GM19099 (cell line): ENCODE measurements around the gene TMEM132C.

Experiments
- POLR2A ChIP-seq: IDR thresholded peaks from 3 replicates; pipeline ENCODE4 v1.6.1; 2011; ENCODE audit warnings: low read depth; ENCODE audit not compliant: insufficient read length; ENCODE audit errors: extremely low read depth

The TMEM132C gene

DNA sequence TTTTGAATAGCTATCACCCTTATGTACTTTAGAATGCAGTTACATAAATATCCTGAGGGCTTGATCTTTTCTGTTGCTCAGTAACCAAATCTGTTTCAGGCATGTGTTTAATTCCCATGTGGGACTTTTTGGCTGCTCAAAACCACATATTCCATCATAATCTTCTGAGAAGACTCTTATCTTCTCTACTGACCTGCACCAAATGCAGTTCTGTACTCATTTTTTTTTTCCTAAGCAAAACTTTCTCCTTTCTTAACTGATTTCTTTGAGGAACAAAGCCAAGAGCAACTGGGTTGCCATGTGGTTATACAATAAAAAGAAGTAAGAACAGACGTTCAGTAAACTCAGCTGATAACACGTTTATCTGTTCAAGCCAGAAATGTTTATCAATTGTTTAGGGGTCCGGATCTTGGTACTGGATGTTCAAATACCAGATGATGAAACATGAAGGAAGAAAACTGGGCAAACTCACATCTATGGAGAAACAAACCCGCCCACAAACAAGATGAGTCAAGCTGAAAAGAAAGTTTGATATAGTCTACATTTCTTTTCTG, 50.1 kb downstream of the TMEM132C start:
- TF ChIP-seq POLR2A, result no peak

DNA sequence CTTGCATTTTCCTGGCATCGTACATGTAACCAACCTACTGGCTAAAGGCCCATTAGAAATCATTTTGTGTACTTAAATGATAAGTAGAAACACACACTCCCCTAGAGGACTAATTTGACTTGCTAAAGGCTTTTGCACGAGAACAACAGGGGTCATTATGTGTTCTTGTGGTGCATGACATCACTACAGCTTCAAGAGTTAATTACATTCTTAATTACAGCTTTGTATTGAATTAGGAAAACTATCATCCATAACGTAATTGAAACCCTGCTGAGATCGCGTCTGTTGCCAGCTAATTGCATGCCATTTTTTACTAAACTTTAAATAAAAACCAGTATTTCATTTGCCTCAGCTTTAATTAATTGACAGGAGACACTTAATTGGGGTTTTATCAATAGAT, 51.4 kb downstream of the TMEM132C start:
- TF ChIP-seq POLR2A, result no peak

DNA sequence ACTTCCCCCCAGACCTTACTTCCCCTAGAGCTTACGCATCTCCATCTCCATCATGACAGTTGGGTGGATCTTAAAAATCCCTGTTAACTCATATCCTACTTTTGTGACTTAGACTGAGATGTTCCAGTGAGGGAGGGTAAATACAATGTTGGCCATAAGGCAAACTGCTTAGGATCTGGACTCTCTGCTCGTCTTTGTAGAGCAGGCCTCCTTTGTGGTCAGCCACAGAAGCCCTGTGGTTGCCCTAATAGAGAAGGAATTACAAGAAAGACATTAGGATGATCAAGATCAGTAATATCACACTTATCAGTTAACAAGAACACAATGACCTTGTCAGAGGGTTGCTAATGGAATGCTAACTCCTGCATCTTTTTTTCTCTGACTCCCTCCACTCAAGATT, 52.0 kb downstream of the TMEM132C start:
- no peak for TF ChIP-seq POLR2A

DNA sequence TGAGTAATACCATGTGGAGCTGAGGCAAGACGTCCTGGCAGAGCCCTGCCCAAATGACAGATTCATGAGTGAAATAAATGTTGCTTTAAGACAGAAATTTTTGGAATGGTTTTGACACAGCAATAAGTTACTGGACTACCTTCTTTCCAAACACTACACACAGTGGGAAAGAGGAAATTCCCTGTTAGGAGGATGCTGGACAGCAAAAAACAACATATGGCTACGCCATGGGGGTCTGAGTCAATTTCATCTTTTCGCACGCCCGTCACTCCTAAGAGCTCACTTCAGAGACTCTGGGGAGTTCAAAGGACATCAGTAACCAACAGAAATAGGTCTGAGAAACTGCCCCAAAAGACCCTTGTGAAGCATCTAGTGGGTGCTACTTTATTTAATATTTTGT, 55.4 kb downstream of the TMEM132C start:
- no peak for TF ChIP-seq POLR2A

DNA sequence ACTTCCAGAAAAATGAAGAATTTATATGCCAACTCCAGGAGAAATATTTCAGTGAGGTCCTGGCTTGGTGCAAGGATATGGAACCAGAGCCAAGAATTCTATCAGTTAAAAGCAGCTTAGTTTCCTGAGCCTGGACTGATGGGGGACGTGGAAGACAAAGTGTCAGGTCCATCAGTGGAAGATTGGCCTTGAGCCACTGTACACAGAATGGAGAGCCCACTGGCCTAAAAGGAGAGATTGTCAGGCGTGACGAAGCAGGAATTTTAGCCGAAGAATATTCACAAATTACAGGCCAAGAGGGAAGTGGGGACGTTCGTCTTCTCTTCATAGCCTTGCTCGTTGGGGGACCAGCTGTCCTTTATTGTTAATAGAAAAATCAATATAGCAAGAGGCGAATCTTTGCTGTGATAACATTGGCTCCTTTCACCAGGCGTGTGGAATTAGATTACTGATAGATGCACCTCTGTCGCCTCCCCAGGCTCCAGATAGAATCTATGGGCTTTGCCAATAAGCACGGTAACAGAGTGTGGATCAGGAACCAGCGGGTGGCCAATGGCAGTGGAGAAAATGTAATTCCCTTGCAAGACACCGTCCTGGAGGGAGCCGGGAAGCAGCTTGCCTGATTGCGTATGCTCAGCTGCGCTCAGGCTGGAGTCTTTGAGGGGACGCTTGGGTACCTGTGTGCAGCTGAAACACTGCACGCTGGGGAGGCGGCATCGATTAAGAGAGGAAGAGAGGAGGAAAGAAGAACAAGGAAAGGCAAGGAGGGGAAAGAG, 56.4 kb downstream of the TMEM132C start:
- no peak for TF ChIP-seq POLR2A

DNA sequence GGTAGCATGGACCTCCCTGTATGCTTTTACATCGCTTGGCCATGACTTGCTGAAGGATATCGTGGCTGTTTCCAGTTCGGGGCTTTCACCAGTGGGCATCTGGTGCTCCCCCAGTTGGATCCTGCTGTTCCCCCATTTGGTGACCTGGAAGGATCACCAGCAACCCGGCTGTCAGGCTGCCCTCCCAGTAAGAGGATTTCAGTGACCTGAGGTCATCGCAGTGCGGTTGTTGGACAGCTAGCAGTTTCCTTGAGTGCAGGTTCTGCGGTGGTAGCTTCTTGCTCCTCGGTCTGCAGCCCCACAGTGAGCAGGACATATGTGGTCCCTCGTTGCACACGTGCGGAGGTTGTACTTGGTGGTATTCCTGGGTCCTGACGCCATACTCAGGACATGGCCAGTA, 58.7 kb downstream of the TMEM132C start:
- TF ChIP-seq POLR2A, result no peak

DNA sequence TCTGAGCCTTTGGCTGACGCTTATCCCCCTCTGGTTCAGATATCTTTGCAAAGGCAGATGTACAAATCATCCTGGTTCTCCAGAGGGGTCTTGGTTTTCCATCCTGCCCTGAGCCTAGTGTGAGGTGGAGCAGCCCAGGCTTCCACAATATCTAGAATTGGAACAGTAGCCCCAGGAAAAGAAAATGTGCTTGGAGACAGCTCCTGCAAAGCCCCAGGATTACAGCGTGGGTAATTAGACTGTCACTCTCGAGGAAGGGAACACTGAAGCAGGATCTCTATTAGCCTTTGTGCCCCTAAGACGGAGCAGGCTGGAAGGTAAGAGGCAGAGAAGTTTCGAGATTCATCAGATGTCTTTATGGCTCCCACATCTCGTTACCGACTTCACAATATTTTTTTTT, 59.4 kb downstream of the TMEM132C start:
- TF ChIP-seq POLR2A, result no peak

DNA sequence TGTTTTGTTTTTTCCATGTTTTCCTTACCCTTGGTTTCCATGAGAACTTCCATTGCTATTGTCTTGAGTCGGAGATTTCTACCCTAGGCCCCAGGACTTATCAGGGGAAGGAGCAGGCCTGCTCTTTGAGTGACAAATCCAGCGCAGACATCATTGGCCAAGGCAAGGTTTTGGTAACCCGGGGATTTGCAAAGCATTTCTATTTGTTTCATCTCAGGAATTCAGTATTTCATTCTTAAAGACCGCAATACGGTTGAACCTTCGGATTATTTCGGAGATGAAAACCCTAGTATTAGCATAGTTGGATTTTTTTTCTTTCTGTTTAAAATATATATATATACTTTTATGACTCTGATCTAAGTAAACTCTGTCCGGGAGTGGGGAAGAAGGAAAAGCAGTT, 62.0 kb downstream of the TMEM132C start:
- TF ChIP-seq POLR2A, result no peak

DNA sequence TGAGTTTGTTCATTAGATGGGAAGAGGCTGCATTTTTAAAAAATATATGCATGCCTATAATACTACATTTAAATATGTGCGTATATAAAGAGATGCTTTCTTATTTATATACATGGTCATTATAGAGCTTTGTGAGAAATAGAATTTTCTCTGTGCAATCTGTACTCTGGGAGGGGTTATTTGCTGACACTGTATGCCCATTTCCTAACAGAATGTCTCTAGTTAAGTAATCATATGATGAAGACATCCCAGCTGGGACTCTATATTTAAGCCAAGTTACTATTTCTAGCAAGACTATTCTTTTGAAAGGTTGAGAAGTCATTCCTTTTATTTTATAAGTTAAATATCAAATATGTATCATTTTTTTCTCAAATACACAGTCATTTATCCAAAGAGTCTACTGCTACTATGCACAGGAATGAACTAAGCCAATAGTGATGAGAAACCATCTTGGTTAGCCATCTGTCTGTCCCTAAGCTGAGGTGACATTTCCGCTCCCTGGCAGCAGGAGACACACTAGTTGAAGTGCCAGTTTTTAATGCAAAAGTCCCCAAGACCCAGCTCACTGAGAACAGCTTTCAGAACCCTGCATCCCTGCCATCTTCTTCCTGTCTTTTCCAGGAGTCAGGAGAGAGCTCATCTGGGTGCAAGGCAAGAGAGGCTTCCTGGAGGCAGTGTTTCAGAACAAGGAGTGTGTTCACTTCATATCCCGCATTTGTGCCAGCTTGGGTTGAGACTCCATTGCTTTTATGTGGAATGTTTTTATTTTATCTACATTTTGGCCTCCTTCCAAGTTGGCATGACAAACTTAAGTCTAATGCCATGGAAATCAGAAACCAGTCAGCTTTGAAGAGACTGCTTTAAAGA, 69.5 kb downstream of the TMEM132C start:
- no peak for TF ChIP-seq POLR2A

DNA sequence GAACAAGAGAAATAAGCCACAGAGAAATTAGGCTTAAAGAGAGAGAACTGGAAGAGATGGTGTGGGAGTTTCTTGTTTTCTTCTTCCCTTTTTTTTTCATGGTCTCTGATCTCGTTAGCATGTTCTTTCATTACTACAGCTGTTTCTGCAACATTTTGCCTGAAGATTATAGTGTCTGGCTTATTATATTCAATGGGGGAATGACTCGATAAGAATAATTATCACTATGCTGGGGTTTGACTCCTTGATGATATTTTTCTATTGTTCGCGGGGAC, 70.0 kb downstream of the TMEM132C start:
- TF ChIP-seq POLR2A, result no peak

DNA sequence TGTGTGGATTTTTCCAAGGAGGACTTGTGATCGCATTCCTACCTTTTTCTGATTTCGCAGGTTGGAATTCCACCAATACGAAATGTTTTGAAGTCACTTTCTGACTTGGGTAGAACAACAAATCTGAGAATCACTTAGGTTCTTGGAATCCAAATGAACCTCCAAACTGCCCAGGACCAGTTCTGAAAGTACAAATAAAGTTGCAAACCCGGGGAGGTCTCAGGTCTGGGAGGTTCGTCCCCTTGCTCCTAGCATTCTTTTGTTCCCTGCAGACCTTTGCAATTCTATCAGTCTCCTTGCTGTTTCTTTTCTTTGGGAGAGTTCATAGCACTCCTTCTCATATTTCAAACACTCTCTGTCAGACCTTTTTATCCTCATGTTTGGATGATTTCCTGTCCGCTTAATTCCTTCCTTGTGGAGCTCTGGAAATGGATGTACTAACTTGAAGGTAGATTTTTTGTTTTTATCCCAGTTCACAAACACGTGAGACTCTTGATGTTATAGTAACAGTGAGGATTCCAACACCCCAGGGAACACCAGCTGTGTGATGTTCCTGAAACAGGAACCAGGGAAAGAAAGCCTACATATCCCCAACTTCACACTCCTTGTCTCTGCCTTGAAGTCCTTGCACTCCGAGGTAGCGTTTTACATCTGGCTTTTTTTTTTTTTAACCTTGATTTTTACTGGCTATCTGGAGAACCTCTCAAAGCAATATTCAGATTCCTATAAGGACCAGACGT, 70.6 kb downstream of the TMEM132C start:
- no peak for TF ChIP-seq POLR2A

DNA sequence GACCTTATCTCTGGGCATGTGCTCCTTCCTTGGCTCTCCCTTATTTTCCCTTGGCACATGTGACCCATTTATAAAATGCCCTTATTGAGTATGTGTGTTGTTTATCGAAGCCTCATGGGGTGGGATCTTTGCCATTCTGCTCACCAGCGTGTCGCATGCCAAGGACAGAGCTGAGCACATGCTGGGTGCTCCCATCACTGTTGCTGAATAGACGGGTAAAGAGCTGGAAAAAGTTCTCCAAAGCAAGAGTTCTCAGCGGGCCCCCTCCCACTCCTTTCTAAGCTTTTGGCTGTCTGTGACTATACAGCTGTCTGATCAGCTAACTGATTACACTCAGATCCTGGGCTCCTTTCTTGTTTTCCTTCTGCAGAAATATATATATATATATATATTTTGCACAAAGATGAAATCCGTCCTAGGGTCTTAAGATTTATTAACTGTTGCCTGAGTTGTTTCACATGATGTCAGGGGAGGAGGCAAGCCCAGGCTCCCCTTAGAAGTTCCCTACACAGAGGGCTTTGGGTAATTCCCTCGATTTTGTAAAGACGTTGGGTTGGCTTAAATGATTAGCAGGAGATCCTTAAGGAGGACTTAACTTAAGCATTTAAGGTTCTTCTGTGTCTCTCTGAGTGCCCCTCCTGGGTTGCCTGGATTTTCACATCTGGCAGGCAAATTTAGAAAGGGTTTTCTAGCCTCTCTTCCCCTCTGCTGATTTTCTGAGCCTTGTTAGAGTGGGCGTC, 71.6 kb downstream of the TMEM132C start:
- TF ChIP-seq POLR2A, result no peak

DNA sequence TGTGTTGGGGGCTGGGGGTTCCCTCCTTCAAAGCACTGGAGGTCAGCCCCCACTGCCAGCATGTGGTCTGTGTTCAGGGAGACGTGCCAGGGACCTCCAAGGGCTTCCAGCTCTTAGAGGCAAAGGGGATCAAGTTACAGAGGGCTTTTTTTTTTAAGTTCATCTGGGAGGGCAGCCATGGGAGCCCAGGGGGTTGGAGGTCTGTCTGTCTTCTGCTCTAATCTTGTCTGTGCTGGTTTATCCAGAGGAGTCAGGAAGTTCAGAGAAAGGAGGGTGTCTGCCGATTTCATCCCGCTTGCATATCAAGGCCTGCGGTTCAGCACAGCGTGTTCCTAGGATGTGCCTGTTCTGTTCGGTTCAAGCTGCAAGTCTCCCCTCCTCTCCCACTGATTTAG, 72.2 kb downstream of the TMEM132C start:
- TF ChIP-seq POLR2A, result no peak

DNA sequence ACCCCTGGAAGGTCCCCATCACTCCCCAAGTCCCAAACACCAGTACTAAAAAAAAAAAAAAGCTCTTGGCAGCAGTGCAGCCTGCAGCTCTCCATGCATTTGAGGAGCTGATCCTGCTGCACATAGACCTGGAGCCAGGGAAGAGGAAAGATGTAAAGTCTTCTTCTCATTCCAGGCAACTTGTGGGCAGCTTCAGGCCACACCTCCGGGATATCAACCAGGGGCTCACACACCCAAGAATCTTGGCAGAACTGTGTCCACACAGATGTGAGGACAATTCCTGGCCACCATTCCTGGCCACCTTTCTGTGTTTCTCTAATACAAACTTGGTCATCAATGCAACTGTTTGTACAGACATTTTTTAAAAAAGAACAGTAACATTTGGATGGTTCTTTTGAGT, 72.7 kb downstream of the TMEM132C start:
- no peak for TF ChIP-seq POLR2A

DNA sequence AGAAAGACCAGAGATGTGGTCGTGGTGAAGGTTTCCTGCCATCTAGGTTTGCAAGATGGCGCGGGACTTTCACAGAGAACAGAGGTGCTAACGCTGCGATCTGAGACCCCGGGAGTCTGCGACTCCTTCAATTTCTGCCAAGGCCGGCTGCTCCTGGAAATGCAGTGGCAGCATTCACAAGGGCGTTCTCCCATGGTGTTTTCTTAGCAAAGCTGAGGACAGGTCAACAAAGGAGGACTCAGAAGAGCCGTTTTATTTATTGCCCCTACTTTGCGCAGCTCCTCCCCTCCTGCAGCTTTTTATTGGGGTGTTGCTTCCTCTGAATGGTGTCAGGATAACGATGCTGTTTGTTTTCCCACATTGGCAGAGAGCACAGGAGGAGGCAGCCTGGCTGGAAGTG, 86.3 kb downstream of the TMEM132C start:
- TF ChIP-seq POLR2A, result no peak
